ENCODE measurements around the gene ACTL7A. TPM values are rescaled to one million over a fixed set of nuclear protein-coding genes. Genes with fewer than 3 reads are reported as not detected.
"Not testable (repeated sequence)": the region's sequence is repeated elsewhere in the genome, so short reads cannot be mapped to it uniquely, and the experiment has no call there.

Gene ACTL7A
- polyA plus RNA-seq, 1 donor from 2014 or later, result not detected

- H3K79me2 ChIP-seq (replicated peaks; ENCODE audit: insufficient read depth, low read length); H4K20me1 ChIP-seq (ENCODE audit: insufficient read depth); H3K9me2 ChIP-seq (ENCODE audit: insufficient read depth, low read length); H3K27me3 ChIP-seq (ENCODE audit: insufficient read depth, low read depth, low read length); H3K9me3 ChIP-seq (ENCODE audit: low read length); H3K36me3 ChIP-seq (ENCODE audit: insufficient read depth, low read length); H3K4me2 ChIP-seq (ENCODE audit: low read length); H2AFZ ChIP-seq (ENCODE audit: low read depth, low read length); H3K9ac ChIP-seq (ENCODE audit: low read length); H3K27ac ChIP-seq (ENCODE audit: low read length); H3F3A ChIP-seq (ENCODE audit: insufficient read depth, low read length, poor library complexity, severe bottlenecking); H3K4me3 ChIP-seq (ENCODE audit: low read length): not testable (repeated sequence)
Measured at GRCh38 chr9:108848296-108848695, 13.8 kb upstream of the ACTL7A start.

- Histone ChIP-seq H3K36me3 (ENCODE audit: insufficient read depth, low read length) (no peaks in the 10 kb centered on the region), H3K4me3 (ENCODE audit: low read length) (no peak overlapping the region), H3K4me2 (ENCODE audit: low read length) (no peak overlapping the region), H3K79me2 (replicated peaks; ENCODE audit: insufficient read depth, low read length) (no peaks in the 10 kb centered on the region), H3F3A (ENCODE audit: insufficient read depth, low read length, poor library complexity, severe bottlenecking) (no peaks in the 10 kb centered on the region), H3K9me3 (ENCODE audit: low read length) (no peaks in the 10 kb centered on the region), H2AFZ (ENCODE audit: low read depth, low read length) (no peak overlapping the region), H4K20me1 (ENCODE audit: insufficient read depth) (no peaks in the 10 kb centered on the region), H3K9ac (ENCODE audit: low read length) (no peak overlapping the region), H3K27me3 (ENCODE audit: insufficient read depth, low read depth, low read length) (no peaks in the 10 kb centered on the region), H3K9me2 (ENCODE audit: insufficient read depth, low read length) (no peaks in the 10 kb centered on the region), H3K27ac (ENCODE audit: low read length) (no peak overlapping the region)
- TF ChIP-seq RAD21 (conservative IDR thresholded peaks at IDR 0.05), result peak; percentile 16
- TF ChIP-seq EP300 (conservative IDR thresholded peaks at IDR 0.05; ENCODE audit: poor library complexity, severe bottlenecking), result no peak
- TF ChIP-seq TAF1 (IDR thresholded peaks at IDR 0.05; ENCODE audit: low read depth), result no peak
Measured at GRCh38 chr9:108850293-108850897, 11.7 kb upstream of the ACTL7A start.

GRCh38 chr9:108851138-108851537 is 10.9 kb upstream of the ACTL7A start:
- no peak overlapping the region for H3K4me3 ChIP-seq (ENCODE audit: low read length)
- no peaks in the 10 kb centered on the region for H3K36me3 ChIP-seq (ENCODE audit: insufficient read depth, low read length)
- no peak overlapping the region for H2AFZ ChIP-seq (ENCODE audit: low read depth, low read length)
- TF ChIP-seq TAF1 (IDR thresholded peaks at IDR 0.05; ENCODE audit: low read depth) (no peak), REST (IDR thresholded peaks at IDR 0.05; ENCODE audit: borderline replicate concordance) (no peak), RAD21 (conservative IDR thresholded peaks at IDR 0.05) (no peak), CTCF (IDR thresholded peaks at IDR 0.05; ENCODE audit: poor library complexity, severe bottlenecking) (no peak), POLR2AphosphoS5 (IDR thresholded peaks at IDR 0.05) (no peak)
- H3K9me2 ChIP-seq (ENCODE audit: insufficient read depth, low read length), result no peaks in the 10 kb centered on the region
- H3K27me3 ChIP-seq (ENCODE audit: insufficient read depth, low read depth, low read length), result no peaks in the 10 kb centered on the region
- H3K9me3 ChIP-seq (ENCODE audit: low read length), result no peaks in the 10 kb centered on the region
- H3K9ac ChIP-seq (ENCODE audit: low read length), result no peak overlapping the region
- no peak overlapping the region for H3K27ac ChIP-seq (ENCODE audit: low read length)
- no peaks in the 10 kb centered on the region for H4K20me1 ChIP-seq (ENCODE audit: insufficient read depth)
- H3F3A ChIP-seq (ENCODE audit: insufficient read depth, low read length, poor library complexity, severe bottlenecking), result no peaks in the 10 kb centered on the region
- H3K4me2 ChIP-seq (ENCODE audit: low read length), result no peak overlapping the region
- H3K79me2 ChIP-seq (replicated peaks; ENCODE audit: insufficient read depth, low read length), result no peaks in the 10 kb centered on the region

Measured in neural cell (in vitro differentiated cells).